CD4-positive, alpha-beta T cell treated with Interleukin-17A for 1 hour (primary cell): ENCODE data around the gene SLC35F6.

Experiments
- DNase-seq: peaks from one replicate; pipeline ENCODE4 v3.0.0-alpha.2; 2020

The SLC35F6 gene, protein sequence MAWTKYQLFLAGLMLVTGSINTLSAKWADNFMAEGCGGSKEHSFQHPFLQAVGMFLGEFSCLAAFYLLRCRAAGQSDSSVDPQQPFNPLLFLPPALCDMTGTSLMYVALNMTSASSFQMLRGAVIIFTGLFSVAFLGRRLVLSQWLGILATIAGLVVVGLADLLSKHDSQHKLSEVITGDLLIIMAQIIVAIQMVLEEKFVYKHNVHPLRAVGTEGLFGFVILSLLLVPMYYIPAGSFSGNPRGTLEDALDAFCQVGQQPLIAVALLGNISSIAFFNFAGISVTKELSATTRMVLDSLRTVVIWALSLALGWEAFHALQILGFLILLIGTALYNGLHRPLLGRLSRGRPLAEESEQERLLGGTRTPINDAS

GRCh38 chr2:26764078-26764887 is at the start of gene SLC35F6:
Gene SLC35F6 (plus strand): TSS chr2:26764284. CDS start chr2:26764350, 66 bp downstream.
- DNase-seq, result peak; percentile 82

DNA sequence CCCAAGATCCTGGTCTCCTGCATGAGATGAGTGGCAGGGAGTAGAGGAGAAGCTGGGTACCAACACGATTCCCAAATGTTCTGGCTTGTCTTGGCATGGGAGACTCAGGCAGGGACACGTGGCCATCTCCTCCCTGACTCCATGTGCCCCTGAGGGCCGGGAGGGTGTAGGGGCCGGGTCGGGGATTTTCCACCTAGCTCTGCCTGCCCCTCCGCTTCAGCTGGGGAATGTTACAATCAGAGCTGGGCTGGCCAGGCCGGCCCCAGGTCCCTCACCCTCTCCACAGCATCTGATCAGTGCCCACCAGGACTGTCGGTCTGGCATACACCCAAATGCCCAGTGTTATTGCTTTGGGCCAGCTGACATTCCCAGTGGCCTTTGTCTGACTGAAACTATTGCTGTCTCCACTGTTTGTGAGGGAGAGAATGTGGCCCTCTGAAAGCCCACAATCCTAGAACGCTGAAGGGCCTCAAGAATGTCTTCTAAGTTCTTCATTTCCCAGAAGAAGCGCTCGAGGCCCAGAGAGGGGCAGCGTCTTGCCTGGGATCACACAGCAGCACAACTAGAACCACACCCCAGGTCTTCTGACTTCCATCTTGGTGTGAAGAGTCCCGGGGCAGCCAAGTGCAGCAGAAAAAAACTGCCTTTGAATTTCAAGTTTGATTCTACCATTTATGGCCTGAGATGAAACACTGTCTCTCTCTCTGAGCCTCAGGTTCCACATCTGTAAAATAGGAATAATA is 48.4 kb upstream of the SLC35F6 start:
- no peak for DNase-seq

DNA sequence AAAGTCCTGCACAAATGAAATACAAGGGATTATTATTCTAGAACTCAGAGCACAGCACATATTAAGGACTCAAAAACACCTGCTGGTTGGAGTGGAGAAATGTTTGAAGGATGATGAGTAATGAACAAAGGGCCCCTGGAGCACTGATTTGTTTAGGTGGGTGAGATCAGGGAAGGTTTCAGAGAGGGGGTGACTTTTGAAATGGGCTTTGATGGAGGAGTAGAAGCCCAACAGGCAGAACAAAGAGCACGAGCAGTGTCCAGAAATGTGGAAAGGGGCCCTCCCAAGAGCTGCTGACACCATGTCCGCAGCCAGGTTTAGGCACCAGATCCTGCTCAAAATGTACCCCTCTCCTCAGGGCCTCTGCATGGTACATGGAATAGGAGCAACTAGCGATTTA is 47.7 kb upstream of the SLC35F6 start:
- DNase-seq, result no peak

DNA sequence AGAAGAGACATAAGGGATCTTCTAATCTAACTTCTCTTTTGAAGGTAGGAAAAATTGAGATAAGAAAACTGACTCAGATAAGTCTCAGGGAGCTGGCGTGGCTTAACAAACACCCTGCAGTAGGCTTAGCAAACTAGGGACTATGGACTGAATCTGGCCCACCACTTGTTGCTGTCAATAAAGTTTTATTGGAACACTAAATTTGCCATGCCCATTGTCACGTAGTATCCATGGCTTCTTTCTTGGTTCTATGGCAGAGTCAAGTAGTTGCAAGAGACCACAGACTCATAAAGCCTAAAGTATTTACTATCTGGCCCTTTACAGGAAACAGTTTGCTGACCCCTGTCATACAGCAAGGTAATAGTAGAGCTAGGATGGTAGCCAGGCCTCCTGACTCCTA is 47.3 kb upstream of the SLC35F6 start:
- no peak for DNase-seq

DNA sequence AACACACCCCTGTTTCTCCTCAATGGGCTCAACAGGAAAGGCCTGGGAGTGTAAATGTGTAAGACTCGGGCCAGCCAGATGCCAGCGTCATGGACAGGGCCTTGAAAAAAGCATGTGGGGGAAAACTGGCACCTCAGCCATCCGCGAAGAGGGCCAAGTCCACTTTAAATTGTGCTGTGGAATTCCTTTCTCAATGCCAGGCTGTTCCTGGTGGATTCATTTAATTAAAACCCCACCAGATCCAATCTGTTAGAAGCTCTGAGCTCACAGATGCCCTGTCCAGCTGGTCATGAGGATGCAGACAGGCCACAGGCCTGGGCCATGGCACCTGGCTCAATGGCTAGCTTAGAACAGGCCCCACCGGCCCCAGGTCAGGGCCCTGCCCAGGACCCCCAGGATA is 46.7 kb upstream of the SLC35F6 start:
- DNase-seq, result no peak

DNA sequence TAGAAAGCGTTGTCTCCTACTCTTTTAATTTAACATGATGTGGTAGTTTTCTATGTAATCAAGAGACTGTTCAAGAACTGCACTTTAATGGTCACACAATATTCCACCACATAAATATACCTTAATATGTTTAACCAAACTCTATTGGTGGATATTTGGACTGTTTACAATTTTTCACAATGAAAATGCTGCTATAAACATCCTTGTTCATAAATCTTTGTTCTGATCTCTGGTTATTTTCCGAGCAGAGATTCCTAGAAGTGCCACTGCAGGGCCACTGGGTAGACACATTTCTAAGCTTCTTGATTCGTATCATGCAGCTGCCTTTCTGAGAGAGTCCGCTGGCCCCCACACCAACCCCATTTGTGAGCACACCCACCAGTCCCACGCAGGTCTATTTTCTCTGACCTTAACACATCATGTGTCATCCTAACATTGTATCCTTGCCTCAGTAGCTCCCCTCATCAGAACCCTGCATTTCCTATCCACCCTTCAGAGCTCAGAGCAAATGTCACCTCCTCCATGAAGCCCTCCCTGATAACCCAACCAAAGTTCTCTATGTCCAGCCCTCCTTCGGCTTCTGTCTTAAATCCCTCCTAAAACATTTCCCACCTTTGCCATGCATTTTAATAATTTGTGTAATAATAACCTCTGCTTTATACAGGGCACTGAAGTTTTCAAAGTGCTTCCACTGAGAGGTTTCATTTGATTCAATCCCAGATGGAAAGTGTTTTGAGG is 45.0 kb upstream of the SLC35F6 start:
- no peak for DNase-seq

DNA sequence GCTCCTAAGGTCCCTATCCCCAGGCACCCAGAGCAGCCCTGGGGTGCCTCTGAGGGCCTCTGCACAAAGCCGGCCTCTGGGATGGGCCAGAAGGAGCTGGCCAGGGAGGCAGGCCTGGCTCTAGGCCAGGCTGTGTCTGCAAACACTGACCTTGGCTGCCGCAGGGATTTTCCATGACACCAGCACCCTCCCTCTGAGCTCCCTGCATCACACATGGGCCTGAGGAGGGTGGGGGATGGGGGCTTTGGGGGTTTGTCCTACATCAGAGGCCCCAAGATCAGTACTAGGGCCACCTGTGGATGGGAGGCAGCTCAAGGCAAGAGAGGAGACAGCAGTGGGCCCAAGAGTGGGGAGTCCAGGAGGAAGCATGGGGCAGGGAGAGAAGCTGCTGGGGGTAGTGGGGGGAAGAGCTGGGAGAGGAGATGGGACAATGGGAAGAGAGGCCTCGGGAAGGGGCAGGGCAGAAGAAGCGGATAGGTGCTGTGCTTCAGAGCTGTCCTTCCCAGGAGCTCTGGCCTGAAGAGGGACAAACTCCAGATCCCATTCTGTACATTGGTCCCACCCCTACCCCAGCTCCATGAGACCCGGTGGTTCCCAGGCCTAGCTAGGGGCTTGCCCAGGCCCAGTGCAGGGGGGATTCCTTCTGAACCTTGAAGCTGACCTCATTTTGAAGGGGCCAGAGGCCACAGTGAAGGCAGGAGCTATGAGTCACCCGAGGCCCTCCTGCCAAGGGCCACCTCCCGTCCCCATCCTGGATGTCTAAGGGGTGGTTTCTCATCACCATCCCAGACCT is 43.6 kb upstream of the SLC35F6 start:
- DNase-seq, result no peak

DNA sequence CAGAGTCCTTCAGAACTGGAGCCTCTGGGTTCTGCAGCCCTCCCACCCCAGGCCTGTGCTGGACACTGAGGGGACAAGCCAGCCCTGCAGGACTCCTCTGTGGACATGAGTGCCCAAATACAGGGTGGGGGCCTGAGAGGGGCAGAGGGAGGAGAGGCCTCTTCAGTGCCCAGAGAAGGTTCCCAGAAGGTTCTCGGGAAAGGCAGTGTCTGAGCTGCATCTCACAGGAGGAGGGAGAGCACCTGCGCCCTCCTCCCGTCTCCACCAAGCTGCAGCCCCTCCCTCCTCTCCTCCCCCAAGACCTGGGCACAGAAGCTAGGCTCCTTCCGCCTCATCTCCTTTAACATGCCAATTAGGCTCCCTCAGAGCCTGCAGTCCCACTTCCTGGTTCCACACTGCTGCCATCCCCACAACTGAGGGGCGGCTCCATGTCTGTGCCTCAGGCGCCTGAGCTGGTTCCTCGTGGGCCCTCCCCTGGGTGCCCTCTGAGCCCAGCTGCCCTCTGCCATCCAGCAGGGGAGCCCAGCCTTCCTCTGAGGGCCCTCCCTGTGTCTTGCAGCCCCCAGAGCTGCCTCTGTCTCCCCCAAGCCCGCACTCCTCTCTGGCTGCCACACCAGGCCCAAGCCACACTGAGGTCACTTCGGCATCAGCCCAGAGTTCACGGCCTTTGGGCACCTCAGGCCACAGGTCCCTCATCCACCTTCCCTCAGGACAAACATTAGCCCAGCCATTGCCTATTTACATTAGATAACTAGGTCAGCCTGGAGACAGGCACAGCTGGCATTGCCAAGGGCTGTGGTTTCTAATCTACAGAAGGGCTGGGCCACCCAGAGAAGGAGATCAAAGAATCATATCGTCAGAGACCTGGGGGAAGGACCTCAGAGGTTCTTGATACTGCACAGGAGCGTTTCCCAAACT is 42.7 kb upstream of the SLC35F6 start:
- DNase-seq, result no peak

DNA sequence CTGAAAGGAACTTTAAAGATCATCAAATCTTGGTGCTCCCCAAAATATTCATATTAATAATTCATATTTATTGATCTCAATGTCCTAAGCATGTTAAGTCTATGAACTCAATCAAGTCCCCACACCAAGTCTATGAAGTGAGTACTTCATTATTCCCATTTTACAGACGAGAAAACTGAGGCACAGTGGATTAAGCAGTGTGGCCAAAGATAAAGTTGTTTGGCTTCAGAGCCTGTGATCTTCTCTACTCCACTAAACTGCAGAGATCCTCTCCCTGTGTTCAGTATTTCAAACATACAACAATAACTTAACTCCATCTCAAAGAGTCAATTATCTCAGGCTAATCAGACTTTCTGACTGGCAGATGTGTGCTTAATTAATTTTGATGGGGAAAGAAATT is 41.8 kb upstream of the SLC35F6 start:
- DNase-seq, result no peak

DNA sequence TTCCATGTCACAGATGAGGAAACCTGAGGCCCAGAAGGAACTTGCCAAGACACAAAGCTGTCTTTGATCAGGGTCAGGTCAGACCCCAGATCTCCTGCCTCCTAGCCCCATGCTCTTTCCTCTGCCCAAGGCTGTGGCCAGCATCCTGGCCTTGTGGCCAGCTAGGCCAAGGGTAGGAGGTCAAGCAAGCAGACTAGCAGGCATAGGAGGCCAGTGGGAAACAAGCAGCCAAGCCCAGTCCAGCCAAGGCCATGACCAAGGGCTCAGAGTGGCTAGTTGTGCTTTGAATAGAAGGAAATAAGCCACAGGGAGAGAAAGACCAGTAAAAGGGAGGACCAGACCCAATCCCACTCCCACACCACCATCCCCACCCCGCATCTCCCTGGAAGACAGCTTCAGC is 41.2 kb upstream of the SLC35F6 start:
- DNase-seq, result no peak

GRCh38 chr2:26723475-26723874 is 40.6 kb upstream of the SLC35F6 start:
- no peak for DNase-seq

DNA sequence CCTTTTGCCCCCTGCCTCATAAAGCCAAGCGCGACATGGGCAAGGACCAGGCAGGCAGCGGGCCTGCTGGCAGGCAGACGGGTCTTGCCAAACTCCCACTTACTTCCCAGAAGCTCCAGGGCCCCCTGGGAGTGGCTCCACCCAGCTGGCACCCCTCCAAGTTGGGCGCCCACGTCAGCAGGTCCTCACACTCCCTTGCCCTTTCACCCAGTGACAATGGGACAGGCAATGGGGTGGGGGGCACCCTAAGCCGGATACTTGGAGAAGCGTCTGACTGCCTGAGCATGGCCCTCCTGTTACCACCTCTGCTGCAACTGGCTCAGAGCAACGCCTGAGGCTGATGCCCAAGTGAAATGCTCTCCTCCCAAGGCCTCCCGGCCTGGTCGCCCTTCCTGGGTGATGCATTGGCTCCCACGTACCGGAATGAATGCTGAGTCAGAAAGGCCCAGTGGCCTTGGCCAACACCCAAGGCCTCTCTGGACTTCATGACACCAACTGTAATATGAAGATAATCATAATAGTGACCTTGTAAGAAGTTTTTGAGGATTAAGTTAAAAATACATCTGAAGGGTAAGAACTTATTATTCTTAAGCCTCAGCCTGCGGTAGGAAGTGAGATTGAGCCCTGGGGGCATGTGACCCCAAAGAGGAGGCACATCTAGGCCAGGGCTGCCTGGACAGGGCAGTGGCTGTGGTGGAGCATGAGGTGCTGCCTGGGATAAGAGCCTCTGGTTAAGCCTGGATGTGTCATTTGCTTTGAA is 39.9 kb upstream of the SLC35F6 start:
- no peak for DNase-seq

DNA sequence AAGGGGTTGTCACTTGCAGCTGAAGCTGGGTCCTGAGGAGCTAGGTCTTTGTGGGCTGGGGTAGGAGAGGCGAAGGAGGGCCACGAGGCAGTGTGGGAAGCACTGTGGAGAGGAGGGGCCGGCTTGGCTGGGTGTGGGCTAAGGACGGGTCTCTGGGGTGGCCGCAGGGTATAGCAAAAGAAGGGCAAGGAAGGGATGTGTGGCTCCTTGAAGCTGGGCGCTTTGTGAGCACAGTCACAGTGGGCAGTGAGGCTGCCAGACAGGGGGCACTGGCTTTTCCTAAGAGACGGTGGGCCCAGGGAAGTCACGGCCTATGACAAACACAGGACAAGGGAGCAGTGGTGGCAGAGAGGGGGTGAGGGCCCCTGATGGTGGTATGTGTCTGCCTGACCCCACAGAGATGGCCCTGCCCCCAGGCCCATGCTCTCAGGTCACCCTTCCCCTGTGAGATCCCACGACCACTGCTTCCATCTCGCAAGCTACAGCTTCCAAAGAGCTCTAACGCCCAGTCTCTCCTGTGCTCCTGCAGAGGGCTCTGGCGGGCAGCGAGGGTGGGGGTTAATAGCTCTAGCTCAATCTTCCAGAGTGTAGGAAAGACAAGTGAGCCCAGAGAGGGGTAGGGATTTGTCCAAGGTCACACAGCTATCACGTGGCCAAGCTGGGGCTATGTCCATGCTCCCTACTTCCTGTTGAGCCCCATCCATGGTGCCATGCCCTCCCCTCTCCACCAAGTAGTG is 39.1 kb upstream of the SLC35F6 start:
- DNase-seq, result no peak

- no peak for DNase-seq
Measured at GRCh38 chr2:26725521-26725820, 38.6 kb upstream of the SLC35F6 start.

DNA sequence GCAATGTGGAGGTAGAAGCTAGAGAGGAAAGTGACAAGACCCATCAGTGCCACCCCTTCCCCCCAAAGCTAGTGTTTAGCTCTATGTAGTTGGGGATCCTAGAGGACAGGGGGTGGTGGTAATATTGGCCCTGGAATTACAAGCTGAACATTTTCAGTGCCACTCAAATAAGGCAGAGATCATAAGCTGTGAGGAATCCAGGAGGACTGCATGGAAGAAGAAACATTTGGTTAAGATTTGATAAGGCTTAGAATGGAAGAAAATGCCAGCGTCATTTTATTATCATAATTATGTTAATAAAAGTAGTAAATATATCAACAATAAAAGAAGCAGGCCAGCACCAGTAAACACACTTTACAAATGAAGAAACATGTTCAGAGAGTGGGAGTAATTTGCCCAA is 37.9 kb upstream of the SLC35F6 start:
- no peak for DNase-seq

- no peak for DNase-seq
Measured at GRCh38 chr2:26727641-26728561, 36.2 kb upstream of the SLC35F6 start.

DNA sequence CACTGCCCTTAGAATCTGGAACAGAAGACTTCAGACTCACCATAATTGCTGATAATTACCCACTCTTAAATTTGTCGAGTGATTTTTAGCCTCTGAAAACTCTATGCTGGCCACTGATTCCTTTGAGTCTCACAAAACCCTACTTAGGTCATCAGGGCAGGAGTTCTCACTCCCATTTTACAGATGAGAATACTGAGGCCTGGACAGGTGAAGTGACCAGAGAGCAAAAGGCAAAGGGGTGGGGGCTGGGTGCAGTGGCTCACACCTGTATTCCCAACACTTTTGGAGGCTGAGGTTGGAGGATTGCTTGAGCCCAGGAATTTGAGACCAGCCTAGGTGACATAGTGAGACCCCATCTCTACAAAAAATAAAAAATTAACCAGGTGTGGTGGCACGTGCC is 34.8 kb upstream of the SLC35F6 start:
- DNase-seq, result no peak

GRCh38 chr2:26730549-26731344 is 33.3 kb upstream of the SLC35F6 start:
- no peak for DNase-seq
